Lower leg skin (tissue), 3 donors: ENCODE measurements around the gene B4GALT6.

ENCODE experiments used
- POLR2A ChIP-seq, 2 donors: fragments of 450-650 bp; IDR thresholded peaks; one replicate each; pipeline ENCODE4 v1.6.1; 2016 to 2017; ENCODE audit warnings: antibody characterized with exemption in 2 of 2, mild to moderate bottlenecking in 1 of 2, moderate library complexity in 1 of 2
- TF ChIP-seq, protein P1 (sequence below), 3 donors: fragments of 450-650 bp; IDR thresholded peaks; one replicate each; pipeline ENCODE4 v1.5.1; 2016; ENCODE audit warnings: antibody characterized with exemption in 3 of 3, mild to moderate bottlenecking in 3 of 3, moderate library complexity in 2 of 3

- TF ChIP-seq, protein P1, sequence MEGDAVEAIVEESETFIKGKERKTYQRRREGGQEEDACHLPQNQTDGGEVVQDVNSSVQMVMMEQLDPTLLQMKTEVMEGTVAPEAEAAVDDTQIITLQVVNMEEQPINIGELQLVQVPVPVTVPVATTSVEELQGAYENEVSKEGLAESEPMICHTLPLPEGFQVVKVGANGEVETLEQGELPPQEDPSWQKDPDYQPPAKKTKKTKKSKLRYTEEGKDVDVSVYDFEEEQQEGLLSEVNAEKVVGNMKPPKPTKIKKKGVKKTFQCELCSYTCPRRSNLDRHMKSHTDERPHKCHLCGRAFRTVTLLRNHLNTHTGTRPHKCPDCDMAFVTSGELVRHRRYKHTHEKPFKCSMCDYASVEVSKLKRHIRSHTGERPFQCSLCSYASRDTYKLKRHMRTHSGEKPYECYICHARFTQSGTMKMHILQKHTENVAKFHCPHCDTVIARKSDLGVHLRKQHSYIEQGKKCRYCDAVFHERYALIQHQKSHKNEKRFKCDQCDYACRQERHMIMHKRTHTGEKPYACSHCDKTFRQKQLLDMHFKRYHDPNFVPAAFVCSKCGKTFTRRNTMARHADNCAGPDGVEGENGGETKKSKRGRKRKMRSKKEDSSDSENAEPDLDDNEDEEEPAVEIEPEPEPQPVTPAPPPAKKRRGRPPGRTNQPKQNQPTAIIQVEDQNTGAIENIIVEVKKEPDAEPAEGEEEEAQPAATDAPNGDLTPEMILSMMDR (IDR thresholded peaks at IDR 0.05): no peak
- no peak for TF ChIP-seq POLR2A (IDR thresholded peaks at IDR 0.05)
Observed at GRCh38 chr18:31649978-31650719, 34.2 kb downstream of the B4GALT6 start.
